Mammary epithelial cell (primary cell): Measurements from ENCODE around the gene POP5.

Experiments used
- EZH2 ChIP-seq: IDR thresholded peaks from 2 replicates; pipeline ENCODE4 v1.6.1; 2012; ENCODE audit warnings: low read length, inconsistent platforms, borderline replicate concordance
- TF ChIP-seq, protein P1 (sequence below), 2 donors: IDR thresholded peaks in 1 of 2; conservative IDR thresholded peaks in 1 of 2; 2 replicates each; pipeline ENCODE4 v1.5.1; 2011 to 2012; ENCODE audit warnings: inconsistent platforms in 2 of 2, low read length in 2 of 2, mild to moderate bottlenecking in 2 of 2, control low read depth in 1 of 2, low read depth in 1 of 2; ENCODE audit not compliant: insufficient read depth in 1 of 2; ENCODE audit errors: extremely low read depth in 1 of 2

DNA sequence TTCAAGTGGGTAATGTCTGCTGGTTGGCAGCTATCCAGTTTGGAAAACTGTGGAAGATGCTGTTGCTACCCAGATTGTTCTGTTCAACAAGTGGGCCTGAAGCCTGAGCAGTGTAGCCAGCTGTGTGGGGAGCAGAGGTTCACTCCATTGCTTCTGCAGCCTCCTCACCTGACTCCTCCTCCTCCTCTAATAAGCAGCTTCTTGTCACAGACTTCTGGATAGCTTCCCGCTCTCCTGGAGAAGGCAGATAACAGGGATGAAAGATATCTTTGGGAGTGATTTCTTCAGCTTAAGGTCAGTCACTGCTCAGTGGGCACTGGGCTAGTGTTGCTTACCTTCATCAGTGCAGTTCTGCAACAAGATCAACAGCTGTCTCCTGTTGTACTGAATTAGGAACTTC lies 2.0 kb downstream of the POP5 start:
- TF ChIP-seq, protein P1, sequence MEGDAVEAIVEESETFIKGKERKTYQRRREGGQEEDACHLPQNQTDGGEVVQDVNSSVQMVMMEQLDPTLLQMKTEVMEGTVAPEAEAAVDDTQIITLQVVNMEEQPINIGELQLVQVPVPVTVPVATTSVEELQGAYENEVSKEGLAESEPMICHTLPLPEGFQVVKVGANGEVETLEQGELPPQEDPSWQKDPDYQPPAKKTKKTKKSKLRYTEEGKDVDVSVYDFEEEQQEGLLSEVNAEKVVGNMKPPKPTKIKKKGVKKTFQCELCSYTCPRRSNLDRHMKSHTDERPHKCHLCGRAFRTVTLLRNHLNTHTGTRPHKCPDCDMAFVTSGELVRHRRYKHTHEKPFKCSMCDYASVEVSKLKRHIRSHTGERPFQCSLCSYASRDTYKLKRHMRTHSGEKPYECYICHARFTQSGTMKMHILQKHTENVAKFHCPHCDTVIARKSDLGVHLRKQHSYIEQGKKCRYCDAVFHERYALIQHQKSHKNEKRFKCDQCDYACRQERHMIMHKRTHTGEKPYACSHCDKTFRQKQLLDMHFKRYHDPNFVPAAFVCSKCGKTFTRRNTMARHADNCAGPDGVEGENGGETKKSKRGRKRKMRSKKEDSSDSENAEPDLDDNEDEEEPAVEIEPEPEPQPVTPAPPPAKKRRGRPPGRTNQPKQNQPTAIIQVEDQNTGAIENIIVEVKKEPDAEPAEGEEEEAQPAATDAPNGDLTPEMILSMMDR (conservative IDR thresholded peaks at IDR 0.05 in 1 of 2, IDR thresholded peaks at IDR 0.05 in 1 of 2; ENCODE audit: extremely low read depth in 1 of 2, insufficient read depth in 1 of 2, low read depth in 1 of 2, low read length in 2 of 2): no peak
- TF ChIP-seq EZH2: no peak
